Left kidney (tissue), 2 donors: ENCODE data around the gene PRPF40B. TPM values are rescaled to one million over a fixed set of nuclear protein-coding genes. Genes with fewer than 3 reads are reported as not detected.

Experiments used
- DNase-seq: peaks from one replicate; pipeline ENCODE4 v3.0.0-alpha.2; 2013
- polyA plus RNA-seq: library from polyadenylated mRNA; unstranded; fragments of 120-200 nt; gene quantifications from one replicate; pipeline ENCODE4 v1.2.1, GENCODE V29; 2013; ENCODE audit not compliant: insufficient read length

PRPF40B gene
- polyA plus RNA-seq, 1 donor, result 29.5 TPM

- DNase-seq, result no peak
These were observed 61.0 kb downstream of the PRPF40B start for GRCh38 chr12:49684310-49684854.

- no peak for DNase-seq
These were observed 64.6 kb downstream of the PRPF40B start for GRCh38 chr12:49687941-49688340.

- no peak for DNase-seq
These were observed 65.9 kb downstream of the PRPF40B start for GRCh38 chr12:49689237-49689636.

- DNase-seq, result no peak
These were observed 66.4 kb downstream of the PRPF40B start for GRCh38 chr12:49689785-49690184.

- DNase-seq, result no peak
These were observed 69.5 kb downstream of the PRPF40B start for GRCh38 chr12:49692851-49693250.

GRCh38 chr12:49693931-49694444 lies 70.6 kb downstream of the PRPF40B start:
- DNase-seq, result no peak

Other genes starting within 250 kb of the PRPF40B start
- gene KCNH3, start 84.5 kb upstream of the PRPF40B start, polyA plus RNA-seq, result 5.2 TPM
- gene MCRS1, start 55.4 kb upstream of the PRPF40B start, polyA plus RNA-seq, result 61.6 TPM
- gene FAM186B, start 17.9 kb upstream of the PRPF40B start, polyA plus RNA-seq, result 3.1 TPM
- gene FMNL3, start 83.8 kb downstream of the PRPF40B start, polyA plus RNA-seq, result 46.3 TPM
- gene TMBIM6, start 118.0 kb downstream of the PRPF40B start, polyA plus RNA-seq, result 721 TPM
- 18.3 TPM for gene NCKAP5L, start 204.9 kb downstream of the PRPF40B start, polyA plus RNA-seq
- 7.7 TPM for gene BCDIN3D, start 219.5 kb downstream of the PRPF40B start, polyA plus RNA-seq